Smooth muscle cell (in vitro differentiated cells): ENCODE measurements around the gene RGMA. TPM values are rescaled to one million over a fixed set of nuclear protein-coding genes. Genes with fewer than 3 reads are reported as not detected.

Experiments used
- DNase-seq: peaks from one replicate; lab custom pipeline; 2025; ENCODE audit not compliant: unreplicated experiment; lab: John Stamatoyannopoulos, UW
- H2AFZ ChIP-seq: fragments of 200-600 bp; sonication (generic); 2 replicates; pipeline ENCODE4 v1.6.0; 2016; ENCODE audit warnings: antibody characterized with exemption, low read depth, mild to moderate bottlenecking
- H3F3A ChIP-seq: fragments of 200-600 bp; sonication (generic); 2 replicates; pipeline ENCODE4 v1.6.0; 2017; ENCODE audit warnings: antibody characterized with exemption, low read depth
- H3K27ac ChIP-seq: fragments of 200-600 bp; sonication (generic); 2 replicates; pipeline ENCODE4 v1.5.1; 2016; ENCODE audit warnings: low read depth, mild to moderate bottlenecking
- H3K27me3 ChIP-seq: fragments of 200-600 bp; sonication (generic); 2 replicates; pipeline ENCODE4 v1.6.1; 2016; ENCODE audit warnings: low read depth, mild to moderate bottlenecking
- H3K36me3 ChIP-seq: fragments of 200-600 bp; sonication (generic); 2 replicates; pipeline ENCODE4 v1.5.1; 2016; ENCODE audit warnings: low read depth
- H3K4me1 ChIP-seq: fragments of 200-600 bp; sonication (generic); 2 replicates; pipeline ENCODE4 v1.5.1; 2016; ENCODE audit warnings: low read depth
- H3K4me2 ChIP-seq: fragments of 200-600 bp; sonication (generic); 2 replicates; pipeline ENCODE4 v1.6.0; 2016; ENCODE audit warnings: mild to moderate bottlenecking
- H3K4me3 ChIP-seq: fragments of 200-600 bp; sonication (generic); 2 replicates; pipeline ENCODE4 v1.5.1; 2016; ENCODE audit warnings: mild to moderate bottlenecking
- H3K79me2 ChIP-seq: fragments of 200-600 bp; sonication (generic); 2 replicates; pipeline ENCODE4 v1.6.0; 2016; ENCODE audit warnings: low read depth, mild to moderate bottlenecking
- H3K9ac ChIP-seq: fragments of 200-600 bp; sonication (generic); 2 replicates; pipeline ENCODE4 v1.6.0; 2016; ENCODE audit warnings: low read depth
- H3K9me3 ChIP-seq: fragments of 200-600 bp; sonication (generic); replicated peaks from 2 replicates; pipeline ENCODE4 v1.5.1; 2016; ENCODE audit warnings: low read depth
- H4K20me1 ChIP-seq: fragments of 200-600 bp; sonication (generic); 2 replicates; pipeline ENCODE4 v1.6.0; 2016; ENCODE audit warnings: low read depth
- WGBS: methylation state at CpG from one replicate; pipeline ENCODE4 v1.1.7; 2016; ENCODE audit warnings: low lambda C conversion rate; 5-methylcytosine and 5-hydroxymethylcytosine counted together
- polyA plus RNA-seq: library from polyadenylated mRNA; unstranded; fragments of >200 nt; fragmentation: Nextera tagmentation; extraction: Ambion mirVana; gene quantifications from 2 replicates; pipeline ENCODE4 v1.2.1, GENCODE V29; 2016
- total RNA-seq: library from RNA; depleted of rRNA; stranded (reverse); fragments of >200 nt; gene quantifications from 2 replicates; pipeline ENCODE4 v1.2.3, GENCODE V29; 2014
- TF ChIP-seq, protein P1 (sequence below): fragments of 200-600 bp; sonication (generic); IDR thresholded peaks from 2 replicates; pipeline ENCODE4 v1.5.1; 2017; ENCODE audit warnings: borderline replicate concordance, mild to moderate bottlenecking, antibody characterized with exemption; ENCODE audit not compliant: insufficient read depth, poor library complexity, severe bottlenecking

The RGMA gene
- total and polyA plus RNA-seq, 2 experiments from 2014 or later, result 0.04 to 0.35 TPM

DNA sequence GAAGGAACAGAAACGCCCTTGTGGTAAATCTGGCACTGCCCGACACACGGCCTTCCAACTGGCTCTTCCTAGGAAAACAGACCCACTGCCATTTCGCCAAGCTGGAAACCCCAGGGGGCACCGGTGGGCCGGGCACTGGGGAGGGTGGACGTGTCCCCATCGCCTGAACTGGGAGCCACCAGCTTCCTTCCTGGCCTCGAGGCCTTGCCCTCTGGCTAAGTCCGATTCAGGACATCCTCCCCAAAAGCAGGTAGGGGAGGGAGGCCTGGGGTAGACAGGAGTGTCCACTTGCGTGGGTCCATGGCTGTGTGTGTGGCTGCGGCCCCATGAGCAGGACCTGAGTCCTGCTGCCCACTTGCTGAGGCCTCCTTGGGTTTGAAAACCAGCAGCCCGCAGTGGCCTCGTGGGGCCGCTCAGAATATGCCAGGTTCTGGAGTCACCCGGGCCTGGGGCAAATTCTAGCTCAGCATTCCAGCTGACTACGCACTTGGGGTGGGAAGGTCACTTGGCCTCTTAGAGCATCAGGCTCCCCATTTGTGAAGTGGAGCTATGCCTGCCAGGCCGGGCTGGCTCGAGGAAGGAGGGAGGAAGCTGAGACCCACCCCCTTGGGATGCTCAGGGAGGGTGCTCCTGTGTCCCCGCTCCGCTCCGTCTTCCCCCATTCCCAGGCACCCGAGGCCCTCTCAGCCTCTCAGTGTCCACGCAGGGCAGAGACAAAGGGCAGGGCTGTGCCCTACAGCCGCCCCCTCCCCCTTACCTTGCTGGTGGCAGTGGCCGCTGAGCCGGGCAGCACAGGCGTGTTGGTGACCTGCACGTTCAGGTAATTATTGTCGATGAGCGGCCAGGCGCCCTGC lies 37.5 kb downstream of the RGMA start:
- Histone ChIP-seq H3K4me1 (no peaks in the 10 kb centered on the region), H3K27ac (no peak overlapping the region), H2AFZ (no peak overlapping the region), H3K9ac (no peak overlapping the region), H3F3A (no peaks in the 10 kb centered on the region), H3K27me3 (no peaks in the 10 kb centered on the region), H3K4me3 (no peak overlapping the region), H3K4me2 (no peak overlapping the region), H3K36me3 (no peaks in the 10 kb centered on the region), H3K79me2 (no peaks in the 10 kb centered on the region), H3K9me3 (no peaks in the 10 kb centered on the region), H4K20me1 (no peaks in the 10 kb centered on the region)
- TF ChIP-seq, protein P1, sequence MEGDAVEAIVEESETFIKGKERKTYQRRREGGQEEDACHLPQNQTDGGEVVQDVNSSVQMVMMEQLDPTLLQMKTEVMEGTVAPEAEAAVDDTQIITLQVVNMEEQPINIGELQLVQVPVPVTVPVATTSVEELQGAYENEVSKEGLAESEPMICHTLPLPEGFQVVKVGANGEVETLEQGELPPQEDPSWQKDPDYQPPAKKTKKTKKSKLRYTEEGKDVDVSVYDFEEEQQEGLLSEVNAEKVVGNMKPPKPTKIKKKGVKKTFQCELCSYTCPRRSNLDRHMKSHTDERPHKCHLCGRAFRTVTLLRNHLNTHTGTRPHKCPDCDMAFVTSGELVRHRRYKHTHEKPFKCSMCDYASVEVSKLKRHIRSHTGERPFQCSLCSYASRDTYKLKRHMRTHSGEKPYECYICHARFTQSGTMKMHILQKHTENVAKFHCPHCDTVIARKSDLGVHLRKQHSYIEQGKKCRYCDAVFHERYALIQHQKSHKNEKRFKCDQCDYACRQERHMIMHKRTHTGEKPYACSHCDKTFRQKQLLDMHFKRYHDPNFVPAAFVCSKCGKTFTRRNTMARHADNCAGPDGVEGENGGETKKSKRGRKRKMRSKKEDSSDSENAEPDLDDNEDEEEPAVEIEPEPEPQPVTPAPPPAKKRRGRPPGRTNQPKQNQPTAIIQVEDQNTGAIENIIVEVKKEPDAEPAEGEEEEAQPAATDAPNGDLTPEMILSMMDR, result no peak
- 97% methylated on average over 32 of the region's 32 CpGs for WGBS
- DNase-seq, result no peak

DNA sequence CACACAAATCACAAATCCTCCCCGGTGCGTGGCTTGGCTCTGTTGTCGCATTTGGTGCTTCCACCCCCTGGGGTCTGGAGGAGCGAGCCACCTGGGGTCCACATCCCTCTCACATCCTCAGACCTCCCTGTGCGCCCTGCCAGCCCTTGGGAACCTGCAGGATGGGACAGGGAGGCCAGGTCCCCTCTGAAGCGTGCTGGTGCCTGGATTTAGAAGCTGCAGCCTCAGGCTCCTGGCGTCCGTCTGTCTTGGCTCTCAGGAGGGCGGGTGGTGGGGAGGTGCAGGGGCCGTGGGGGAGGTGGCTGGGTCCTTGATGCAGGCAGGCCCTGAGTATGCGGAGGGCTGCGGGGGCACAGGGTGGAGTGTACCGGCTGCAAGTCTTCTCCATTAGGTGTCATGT lies 38.4 kb downstream of the RGMA start:
- no peak overlapping the region for H3K9ac ChIP-seq
- WGBS, result 97% methylated on average over 13 of the region's 13 CpGs
- TF ChIP-seq, protein P1, result no peak
- no peak overlapping the region for H3K4me3 ChIP-seq
- no peak overlapping the region for H3K27ac ChIP-seq
- H3K79me2 ChIP-seq, result no peaks in the 10 kb centered on the region
- no peaks in the 10 kb centered on the region for H3K4me1 ChIP-seq
- no peak for DNase-seq
- H3K36me3 ChIP-seq, result no peaks in the 10 kb centered on the region
- no peaks in the 10 kb centered on the region for H3K27me3 ChIP-seq
- no peak overlapping the region for H2AFZ ChIP-seq
- no peaks in the 10 kb centered on the region for H3F3A ChIP-seq
- no peaks in the 10 kb centered on the region for H4K20me1 ChIP-seq
- no peak overlapping the region for H3K4me2 ChIP-seq
- no peaks in the 10 kb centered on the region for H3K9me3 ChIP-seq

DNA sequence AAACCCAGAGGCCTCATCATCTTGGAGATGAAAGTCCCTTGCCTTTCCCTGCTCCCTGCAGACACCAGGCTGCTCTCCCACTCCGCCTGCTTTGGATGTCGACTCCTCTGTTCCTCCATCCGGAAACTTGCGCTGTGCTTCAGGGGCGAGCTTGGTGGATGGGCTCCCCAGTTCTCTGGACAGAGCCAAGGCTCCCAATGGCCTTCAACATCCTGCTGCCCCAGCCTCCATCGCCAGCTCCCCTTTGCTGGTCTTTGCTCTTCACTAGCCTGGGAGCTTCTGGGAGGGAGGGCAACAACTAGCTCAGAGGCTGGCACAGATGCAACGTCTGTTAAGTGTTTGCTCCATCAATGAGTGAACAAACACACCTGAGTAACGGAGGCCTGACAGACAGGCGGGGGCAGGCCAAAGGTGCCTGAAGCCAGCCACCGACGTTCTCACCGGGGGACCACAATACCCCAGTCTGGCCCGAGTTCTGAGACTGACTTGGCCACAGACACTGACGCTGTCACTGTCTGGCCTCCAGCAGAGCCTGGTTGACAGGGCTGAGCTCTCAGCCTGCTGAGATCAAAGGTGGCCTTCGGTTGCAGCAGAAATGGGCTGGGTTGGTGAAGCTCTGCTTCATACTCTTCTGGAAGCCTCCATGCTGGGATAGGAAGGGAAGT lies 39.0 kb downstream of the RGMA start:
- Histone ChIP-seq H4K20me1 (no peaks in the 10 kb centered on the region), H3K27ac (no peak overlapping the region), H3K4me3 (no peak overlapping the region), H3K9ac (no peak overlapping the region), H3K4me2 (no peak overlapping the region), H3K27me3 (no peaks in the 10 kb centered on the region), H3K4me1 (no peaks in the 10 kb centered on the region), H3K36me3 (no peaks in the 10 kb centered on the region), H2AFZ (no peak overlapping the region), H3K9me3 (no peaks in the 10 kb centered on the region), H3F3A (no peaks in the 10 kb centered on the region), H3K79me2 (no peaks in the 10 kb centered on the region)
- DNase-seq, result no peak
- TF ChIP-seq, protein P1, result no peak
- WGBS, result 88% methylated on average over 15 of the region's 15 CpGs
